B cell (primary cell): Measurements from ENCODE around the gene ASMTL.

Experiments
- CTCF ChIP-seq: fragments of 200-600 bp; IDR thresholded peaks from one replicate; pipeline ENCODE4 v1.8.0; 2022; ENCODE audit warnings: antibody characterized with exemption, mild to moderate bottlenecking
- EZH2 ChIP-seq: IDR thresholded peaks from 2 replicates; pipeline ENCODE4 v1.6.1; 2012; ENCODE audit warnings: borderline replicate concordance, low read depth, mild to moderate bottlenecking, moderate library complexity, low read length; ENCODE audit not compliant: insufficient read depth, poor library complexity, severe bottlenecking

DNA sequence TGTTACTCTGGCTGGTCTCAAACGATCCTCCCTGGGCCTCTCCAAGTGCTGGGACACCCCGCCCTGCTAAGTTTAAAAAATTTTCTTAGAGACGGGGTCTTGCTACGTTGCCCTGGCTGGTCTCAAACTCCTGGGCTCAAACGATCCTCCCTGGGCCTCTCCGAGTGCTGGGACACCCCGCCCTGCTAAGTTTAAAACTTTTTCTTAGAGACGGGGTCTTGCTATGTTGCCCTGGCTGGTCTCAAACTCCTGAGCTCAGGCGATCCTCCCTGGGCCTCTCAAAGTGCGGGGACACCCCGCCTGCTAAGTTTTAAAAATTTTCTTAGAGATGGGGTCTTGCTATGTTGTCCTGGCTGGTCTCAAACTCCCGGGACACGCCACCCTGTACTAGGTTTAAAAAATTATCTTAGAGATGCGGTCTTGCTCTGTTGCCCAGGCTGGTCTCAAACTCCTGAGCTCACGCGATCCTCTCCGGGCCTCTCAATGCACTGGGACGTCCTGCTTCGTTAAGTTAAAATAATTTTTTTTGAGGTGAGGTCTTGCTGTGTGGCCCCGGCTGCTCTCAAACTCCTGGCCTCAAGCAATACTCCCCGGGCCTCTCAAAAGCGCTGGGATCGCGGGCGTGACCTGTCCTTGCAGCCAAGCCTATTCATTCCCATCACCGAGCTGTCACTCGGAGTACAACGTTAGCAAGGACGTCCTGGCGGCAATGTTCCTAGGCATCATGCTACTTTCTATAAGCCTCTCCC is 61.9 kb downstream of the ASMTL start:
- TF ChIP-seq EZH2 (no peak), CTCF (no peak)
